ENCODE results near the gene RCSD1. TPM values are rescaled to one million over a fixed set of nuclear protein-coding genes. Genes with fewer than 3 reads are reported as not detected.

The RCSD1 gene
- total and polyA plus RNA-seq, 10 of the 15 experiments (the other 5 are each of a cell fraction or from before 2014, with no cell fraction given): 11.4 to 78.3 (median 71.6) TPM

DNA sequence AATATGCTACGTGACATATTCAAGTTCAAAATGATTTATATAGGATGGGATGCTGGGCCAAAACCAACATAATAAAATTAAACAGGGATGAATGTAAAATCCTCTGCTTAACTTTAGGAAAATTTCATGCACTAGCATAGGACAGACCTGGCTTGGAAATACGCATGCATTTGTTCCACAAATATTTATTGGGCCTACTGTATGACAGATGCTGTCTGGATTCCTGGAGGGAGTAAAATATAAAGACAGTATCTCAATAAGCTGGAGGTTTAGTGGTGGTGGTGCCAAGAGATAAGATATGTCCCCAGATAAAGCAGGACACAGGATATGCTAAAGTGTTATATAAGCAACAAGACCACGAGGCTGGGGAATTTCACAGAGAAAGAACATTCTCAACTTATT, 15.1 kb downstream of the RCSD1 start:
- H3K9me3 ChIP-seq (replicated peaks; ENCODE audit: control insufficient read depth, insufficient read depth, low read length): no peaks in the 10 kb centered on the region
- BruUV-seq (replicated peaks): no TSS peak
- intact Hi-C loops (cut with micrococcal nuclease; ENCODE audit: unreplicated experiment) (no loop called here), in situ Hi-C loops (cut with MboI) (no loop called here)
- TF ChIP-seq PML (IDR thresholded peaks at IDR 0.05; ENCODE audit: low read length) (0 out of 2 replicates have a peak, but pooled peaks have one; percentile 5), NR2F1 (conservative IDR thresholded peaks at IDR 0.05) (no peak)
- no peak overlapping the region for H3K27ac ChIP-seq (ENCODE audit: control insufficient read depth, insufficient read depth)
- 83% methylated on average over 3 of the region's 3 CpGs for WGBS (ENCODE audit: insufficient coverage, insufficient replicate concordance, low lambda C conversion rate, missing lambda C conversion rate)
- H3K4me2 ChIP-seq (ENCODE audit: control insufficient read depth, insufficient read depth): no peak overlapping the region
- H3K36me3 ChIP-seq (ENCODE audit: control insufficient read depth in 2 of 2, insufficient read depth in 2 of 2, low read length in 1 of 2): peaks cover 0 to 34% of the 10 kb centered on the region in 2 experiments; a peak in 3 of 4 replicates
- peaks cover 20% of the 10 kb centered on the region for H3K4me1 ChIP-seq (ENCODE audit: control insufficient read depth, insufficient read depth, low read length)
- H3K27me3 ChIP-seq (replicated peaks in 1 of 2; ENCODE audit: control insufficient read depth in 2 of 2, insufficient read depth in 2 of 2, low read length in 1 of 2): no peaks in the 10 kb centered on the region
- POLR2A ChIA-PET: interaction anchor here (1.3 to 1.7 kb wide), 2 partner anchors 10 to 23 kb away, joined by 4 to 5 read pairs; no protein-coding TSS in a partner anchor
- no peak for FAIRE-seq
- H2AFZ ChIP-seq (ENCODE audit: control insufficient read depth, low read depth, low read length): no peak overlapping the region
- H3K4me3 ChIP-seq: no peak overlapping the region
- no peak for ATAC-seq
- H3K79me2 ChIP-seq (ENCODE audit: control insufficient read depth, insufficient read depth, low read length): peaks cover 50% of the 10 kb centered on the region
- RAD21 ChIA-PET (ENCODE audit: unreplicated experiment): interaction anchor here (1.4 to 1.9 kb wide), 2 partner anchors 11 to 45 kb away, joined by 4 to 5 read pairs; no protein-coding TSS in a partner anchor
- CTCF ChIA-PET: interaction anchor here (0.6 to 0.8 kb wide), 2 partner anchors 43 to 45 kb away, joined by 3 read pairs; no protein-coding TSS in a partner anchor
- DNase-seq (ENCODE audit: low read depth, low spot score): no peak
- H4K20me1 ChIP-seq (ENCODE audit: control insufficient read depth, insufficient read depth): 0 out of 2 replicates have a peak, but pooled peaks cover 3% of the 10 kb centered on the region
- H3K9ac ChIP-seq (ENCODE audit: control insufficient read depth, insufficient read depth, low read length): no peak overlapping the region
- SMC1A ChIA-PET (ENCODE audit: uncharacterized antibody, unreplicated experiment): interaction anchor here (1.4 kb wide), 1 partner anchor 11 kb away, joined by 4 read pairs; no protein-coding TSS in a partner anchor

DNA sequence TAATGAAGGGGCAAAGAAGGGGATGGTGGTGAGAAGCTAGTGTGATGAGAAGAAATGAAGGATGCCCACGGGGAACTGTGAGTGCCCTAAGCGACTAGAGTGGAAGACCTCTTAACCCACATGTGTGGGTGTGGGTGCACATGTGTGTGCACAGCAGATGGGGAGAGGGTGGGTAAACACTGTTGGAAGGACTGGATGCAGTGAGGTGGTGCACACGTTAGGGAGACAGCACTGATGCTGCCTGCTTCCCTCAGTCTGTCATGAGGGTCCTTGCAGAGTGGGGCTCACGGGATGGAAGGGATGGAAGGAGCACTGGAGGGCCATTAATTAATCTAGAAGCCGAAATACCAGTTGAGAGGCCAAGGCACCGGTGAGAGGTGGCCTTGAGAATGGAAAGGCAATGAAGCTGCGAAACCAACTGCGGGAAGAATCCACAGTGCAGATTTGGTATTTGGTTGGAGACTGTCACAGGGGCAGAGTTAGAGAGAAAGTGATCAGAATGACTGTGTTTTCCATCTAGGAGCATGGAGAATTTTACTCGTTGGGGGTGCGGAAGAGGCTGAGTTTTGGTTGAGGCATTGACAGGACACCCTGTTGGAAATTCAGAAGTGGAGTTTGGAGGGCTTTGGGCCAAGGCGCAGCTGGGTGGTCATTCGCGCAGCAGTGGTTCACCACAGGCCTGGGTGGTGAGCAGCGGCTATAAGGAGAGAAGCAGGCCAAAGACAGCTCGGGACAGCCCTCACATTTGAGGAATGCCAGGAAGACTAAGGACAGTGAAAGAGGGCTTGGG, 15.8 kb downstream of the RCSD1 start:
- H3K79me2 ChIP-seq (ENCODE audit: control insufficient read depth, insufficient read depth, low read length): peaks cover 55% of the 10 kb centered on the region
- TF ChIP-seq POLR2A (IDR thresholded peaks at IDR 0.05; ENCODE audit: low read depth, low read length) (peak; percentile 56), NR2C2 (IDR thresholded peaks at IDR 0.05; ENCODE audit: borderline replicate concordance, control insufficient read depth, insufficient read length, low read depth) (no peak), NRF1 (conservative IDR thresholded peaks at IDR 0.05; ENCODE audit: low read depth, low read length) (no peak), MTA3 (IDR thresholded peaks at IDR 0.05; ENCODE audit: borderline replicate concordance, low read length) (peak; percentile 58; the same call in 1 of the 2 replicates), TARDBP (IDR thresholded peaks at IDR 0.05; ENCODE audit: borderline replicate concordance) (no peak), SMAD1 (IDR thresholded peaks at IDR 0.05; ENCODE audit: low read depth, partially characterized antibody) (no peak)
- ChIA-PET SMC1A (ENCODE audit: uncharacterized antibody, unreplicated experiment) (interaction anchor here (6.1 kb wide), 1 partner anchor 11 kb away, joined by 70 read pairs; no protein-coding TSS in a partner anchor), RAD21 (ENCODE audit: unreplicated experiment) (interaction anchor here (0.7 to 1.9 kb wide), 4 partner anchors 9 to 45 kb away, joined by 3 to 5 read pairs (median 4); no protein-coding TSS in a partner anchor), CTCF (interaction anchor here (0.6 to 1.1 kb wide), 4 partner anchors 8 to 138 kb away, joined by 3 to 5 read pairs (median 3); no protein-coding TSS in a partner anchor), POLR2A (interaction anchor here (0.6 to 1.7 kb wide), 5 partner anchors 10 to 61 kb away, joined by 3 to 6 read pairs (median 5); no protein-coding TSS in a partner anchor)
- no peak for ATAC-seq
- 80% methylated on average over 15 of the region's 15 CpGs for WGBS (ENCODE audit: insufficient coverage, insufficient replicate concordance, low lambda C conversion rate, missing lambda C conversion rate)
- BruUV-seq (replicated peaks): TSS peak; percentile 10
- no peak overlapping the region for H3K9ac ChIP-seq (ENCODE audit: control insufficient read depth, insufficient read depth, low read length)
- no peak overlapping the region for H2AFZ ChIP-seq (ENCODE audit: control insufficient read depth, low read depth, low read length)
- no peak overlapping the region for H3K27ac ChIP-seq (ENCODE audit: control insufficient read depth, insufficient read depth)
- H3K4me1 ChIP-seq (ENCODE audit: control insufficient read depth, insufficient read depth, low read length): peaks cover 27% of the 10 kb centered on the region
- no peak for DNase-seq (ENCODE audit: low read depth, low spot score)
- peaks cover 0 to 31% of the 10 kb centered on the region in 2 experiments; a peak in 3 of 4 replicates for H3K36me3 ChIP-seq (ENCODE audit: control insufficient read depth in 2 of 2, insufficient read depth in 2 of 2, low read length in 1 of 2)
- in situ Hi-C loops (cut with MboI) (no loop called here), intact Hi-C loops (cut with micrococcal nuclease; ENCODE audit: unreplicated experiment) (no loop called here)
- H4K20me1 ChIP-seq (ENCODE audit: control insufficient read depth, insufficient read depth): 0 out of 2 replicates have a peak, but pooled peaks cover 3% of the 10 kb centered on the region
- H3K27me3 ChIP-seq (replicated peaks in 1 of 2; ENCODE audit: control insufficient read depth in 2 of 2, insufficient read depth in 2 of 2, low read length in 1 of 2): no peaks in the 10 kb centered on the region
- FAIRE-seq: no peak
- no peaks in the 10 kb centered on the region for H3K9me3 ChIP-seq (replicated peaks; ENCODE audit: control insufficient read depth, insufficient read depth, low read length)
- H3K4me3 ChIP-seq: no peak overlapping the region
- H3K4me2 ChIP-seq (ENCODE audit: control insufficient read depth, insufficient read depth): no peak overlapping the region

Measured in GM12878 (cell line).